H7 (cell line): ENCODE results near the gene SHB. TPM values are rescaled to one million over a fixed set of nuclear protein-coding genes. Genes with fewer than 3 reads are reported as not detected.
A peak's percentile ranks its signal among the peaks of the same experiment; 100 is the strongest.

Experiments
- DNase-seq: peaks from one replicate; pipeline ENCODE4 v3.0.0; 2012
- H3K27me3 ChIP-seq: 2 replicates; pipeline ENCODE4 v1.6.0; 2011; ENCODE audit warnings: mild to moderate bottlenecking, low read length; ENCODE audit not compliant: control insufficient read depth, insufficient read depth
- H3K36me3 ChIP-seq: replicated peaks from 2 replicates; pipeline ENCODE4 v1.5.1; 2011; ENCODE audit warnings: low read length; ENCODE audit not compliant: control insufficient read depth, insufficient read depth
- H3K4me3 ChIP-seq: 2 replicates; pipeline ENCODE4 v1.5.1; 2011; ENCODE audit warnings: low read depth, mild to moderate bottlenecking, control low read depth, low read length, moderate library complexity; ENCODE audit not compliant: insufficient read depth
- total RNA-seq: library from RNA; depleted of rRNA; stranded (reverse); fragments of >200 nt; shearing (Covaris generic); gene quantifications from 2 replicates; pipeline ENCODE4 v1.2.3, GENCODE V29; 2014; rRNA removed

SHB gene
- total RNA-seq = 11.6 and 18.0 TPM in 2 replicates

GRCh38 chr9:38068701-38069628 lies at the start of gene SHB:
TSS of gene SHB (minus strand) at chr9:38069227. CDS start at chr9:38068645, 582 bp downstream.
- Histone ChIP-seq H3K36me3 (no peaks in the 10 kb centered on the region), H3K4me3 (peak within 1 kb of the TSS; percentile 84), H3K27me3 (peaks cover 15% of the 10 kb centered on the region)
- DNase-seq = peak; percentile 98

- no peak for DNase-seq
- H3K27me3 ChIP-seq = no peaks in the 10 kb centered on the region; the same call in 1 of the 2 replicates
- H3K4me3 ChIP-seq = no peak overlapping the region
- H3K36me3 ChIP-seq = no peaks in the 10 kb centered on the region
These were observed 48.6 kb upstream of the SHB start for GRCh38 chr9:38117651-38118050.

GRCh38 chr9:38114905-38115304 lies 45.9 kb upstream of the SHB start:
- DNase-seq = no peak
- Histone ChIP-seq H3K36me3 (no peaks in the 10 kb centered on the region), H3K27me3 (no peaks in the 10 kb centered on the region; the same call in 1 of the 2 replicates), H3K4me3 (no peak overlapping the region)

GRCh38 chr9:38112456-38112855 lies 43.4 kb upstream of the SHB start:
- Histone ChIP-seq H3K4me3 (no peak overlapping the region), H3K27me3 (no peaks in the 10 kb centered on the region; the same call in 1 of the 2 replicates), H3K36me3 (no peaks in the 10 kb centered on the region)
- DNase-seq = no peak

GRCh38 chr9:38112049-38112448 lies 43.0 kb upstream of the SHB start:
- no peaks in the 10 kb centered on the region; the same call in 1 of the 2 replicates for H3K27me3 ChIP-seq
- no peak for DNase-seq
- H3K36me3 ChIP-seq = no peaks in the 10 kb centered on the region
- H3K4me3 ChIP-seq = no peak overlapping the region

- Histone ChIP-seq H3K4me3 (no peak overlapping the region), H3K27me3 (no peaks in the 10 kb centered on the region; the same call in 1 of the 2 replicates), H3K36me3 (no peaks in the 10 kb centered on the region)
- no peak for DNase-seq
These were observed 41.4 kb upstream of the SHB start for GRCh38 chr9:38110476-38110875.

- H3K36me3 ChIP-seq = no peaks in the 10 kb centered on the region
- no peak overlapping the region for H3K4me3 ChIP-seq
- no peak for DNase-seq
- no peaks in the 10 kb centered on the region; the same call in 1 of the 2 replicates for H3K27me3 ChIP-seq
These were observed 40.6 kb upstream of the SHB start for GRCh38 chr9:38109601-38110000.

- Histone ChIP-seq H3K36me3 (no peaks in the 10 kb centered on the region), H3K27me3 (no peaks in the 10 kb centered on the region; the same call in 1 of the 2 replicates), H3K4me3 (no peak overlapping the region)
- no peak for DNase-seq
These were observed 39.3 kb upstream of the SHB start for GRCh38 chr9:38108326-38108725.

- no peak for DNase-seq
- Histone ChIP-seq H3K4me3 (no peak overlapping the region), H3K27me3 (no peaks in the 10 kb centered on the region; the same call in 1 of the 2 replicates), H3K36me3 (no peaks in the 10 kb centered on the region)
These were observed 38.8 kb upstream of the SHB start for GRCh38 chr9:38107811-38108304.

- no peak for DNase-seq
- H3K4me3 ChIP-seq = no peak overlapping the region
- no peaks in the 10 kb centered on the region for H3K36me3 ChIP-seq
- H3K27me3 ChIP-seq = no peaks in the 10 kb centered on the region; the same call in 1 of the 2 replicates
These were observed 38.4 kb upstream of the SHB start for GRCh38 chr9:38107405-38107804.

- Histone ChIP-seq H3K36me3 (no peaks in the 10 kb centered on the region), H3K4me3 (no peak overlapping the region), H3K27me3 (no peaks in the 10 kb centered on the region; the same call in 1 of the 2 replicates)
- no peak for DNase-seq
These were observed 37.5 kb upstream of the SHB start for GRCh38 chr9:38106488-38106887.

- H3K27me3 ChIP-seq = no peaks in the 10 kb centered on the region
- no peak for DNase-seq
- H3K36me3 ChIP-seq = no peaks in the 10 kb centered on the region
- no peak overlapping the region for H3K4me3 ChIP-seq
These were observed 34.3 kb upstream of the SHB start for GRCh38 chr9:38103340-38103739.

GRCh38 chr9:38101423-38101822 lies 32.4 kb upstream of the SHB start:
- Histone ChIP-seq H3K36me3 (no peaks in the 10 kb centered on the region), H3K4me3 (no peak overlapping the region), H3K27me3 (no peaks in the 10 kb centered on the region)
- no peak for DNase-seq

- no peak for DNase-seq
- Histone ChIP-seq H3K36me3 (no peaks in the 10 kb centered on the region), H3K4me3 (no peak overlapping the region), H3K27me3 (no peaks in the 10 kb centered on the region)
These were observed 27.3 kb upstream of the SHB start for GRCh38 chr9:38096238-38096805.

- H3K27me3 ChIP-seq = no peaks in the 10 kb centered on the region
- no peaks in the 10 kb centered on the region for H3K36me3 ChIP-seq
- no peak overlapping the region for H3K4me3 ChIP-seq
- DNase-seq = no peak
These were observed 25.1 kb upstream of the SHB start for GRCh38 chr9:38094165-38094564.
